Activated CD4-positive, alpha-beta T cell treated with anti-CD3 and anti-CD28 coated beads, Interleukin-2, Interleukin-6, amounts not matched to agents 100 ng/mL and 50 ng/mL, durations not matched to agents 16 hours and 8 hours (primary cell): Measurements from ENCODE around the gene VWF.

Experiments used
- DNase-seq: peaks from one replicate; pipeline ENCODE4 v3.0.0-alpha.2; 2020

The VWF gene

DNA sequence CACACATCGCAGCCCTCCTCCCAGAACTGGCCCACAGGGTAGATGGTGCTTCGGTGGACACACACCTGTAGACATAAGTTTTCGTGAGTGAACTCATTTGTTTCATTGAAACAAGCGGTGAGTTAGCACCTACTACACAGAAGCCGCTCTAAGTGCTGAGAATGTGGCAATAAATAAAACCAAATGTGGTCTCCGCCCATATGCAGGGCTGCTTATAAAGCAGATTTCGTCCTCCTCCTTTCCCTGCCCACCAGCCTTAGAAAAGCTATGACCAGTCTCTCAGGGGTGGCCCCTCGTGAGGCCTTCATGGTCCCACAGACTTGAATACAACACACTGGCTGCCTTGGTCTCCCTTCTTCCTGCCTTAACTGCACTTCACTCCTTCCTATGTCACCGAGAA, 148.3 kb downstream of the VWF start:
- no peak for DNase-seq

GRCh38 chr12:5973461-5974115, 150.9 kb downstream of the VWF start:
- DNase-seq = no peak

GRCh38 chr12:5972387-5972786, 152.1 kb downstream of the VWF start:
- DNase-seq = no peak

DNA sequence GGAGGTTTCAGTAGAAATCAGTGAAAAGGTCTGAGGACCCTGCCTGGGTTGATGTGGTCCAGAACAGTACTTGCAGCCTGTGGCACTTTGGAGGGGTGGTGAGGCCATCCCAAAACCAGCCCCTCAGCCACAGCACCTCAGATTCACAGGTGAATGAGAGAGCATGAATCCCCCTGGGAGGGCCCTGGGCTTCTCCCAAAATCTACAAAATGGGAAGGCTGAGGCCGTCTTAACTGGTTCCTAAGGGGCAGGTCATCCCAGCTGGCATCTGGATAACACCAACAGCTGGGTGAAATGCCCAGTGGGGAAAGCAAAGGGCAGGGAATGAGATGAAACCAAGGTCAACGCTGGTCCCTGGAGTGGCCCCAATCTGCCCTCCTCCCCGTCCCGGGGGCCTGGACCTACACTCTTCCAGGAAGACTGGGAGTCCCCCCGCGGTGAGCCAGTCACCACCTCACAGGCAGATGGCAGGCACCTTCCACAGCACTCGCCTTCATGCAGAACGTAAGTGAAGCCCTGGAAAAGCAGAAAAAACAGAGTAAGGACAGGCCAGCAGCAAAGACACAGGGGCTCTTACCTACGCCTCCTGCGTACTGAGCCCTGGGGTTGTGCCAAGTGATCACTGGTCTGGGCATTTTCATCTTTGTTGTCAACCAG, 153.1 kb downstream of the VWF start:
- no peak for DNase-seq

- no peak for DNase-seq
Measured at GRCh38 chr12:5969974-5970690, 154.3 kb downstream of the VWF start.

- no peak for DNase-seq
Measured at GRCh38 chr12:5969156-5969973, 155.1 kb downstream of the VWF start.

DNA sequence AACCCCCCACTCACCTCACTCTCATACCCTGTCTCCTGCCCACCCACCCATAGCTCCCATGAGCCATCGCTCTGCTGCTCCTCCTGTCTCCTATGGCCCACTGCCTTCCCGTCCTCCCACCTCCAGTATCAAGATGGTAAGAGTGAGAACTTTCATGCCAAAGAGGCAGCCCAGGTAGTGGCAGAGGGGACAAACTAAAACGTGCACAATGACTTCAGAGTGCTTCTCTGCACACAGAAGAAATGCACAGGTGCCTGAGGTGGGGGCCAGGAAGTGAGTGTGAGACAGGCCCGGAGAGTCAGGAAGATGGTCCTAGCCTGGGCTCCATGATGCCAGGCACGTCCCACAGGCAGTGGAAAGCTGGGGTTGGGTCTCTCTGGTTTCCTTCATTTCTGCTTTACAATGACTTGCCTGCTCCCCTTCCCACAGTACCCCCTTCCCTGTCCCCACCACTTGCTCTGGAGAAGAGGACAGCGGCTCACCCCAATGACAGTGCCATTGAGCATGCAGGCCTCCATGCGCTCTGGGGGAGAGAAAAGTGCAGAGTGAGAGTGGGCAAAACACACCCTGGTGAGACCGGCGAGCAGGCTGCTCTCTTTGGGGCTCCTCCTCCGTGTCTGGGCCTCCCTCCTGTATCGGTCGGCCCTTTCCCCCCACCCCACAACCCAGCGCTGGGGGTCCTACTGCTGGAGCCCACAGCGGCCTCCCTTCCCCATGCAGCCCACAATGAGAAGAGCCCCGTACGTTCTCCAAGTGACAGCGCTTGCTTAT, 156.6 kb downstream of the VWF start:
- no peak for DNase-seq

- DNase-seq = no peak
Measured at GRCh38 chr12:5966486-5967095, 157.9 kb downstream of the VWF start.

DNA sequence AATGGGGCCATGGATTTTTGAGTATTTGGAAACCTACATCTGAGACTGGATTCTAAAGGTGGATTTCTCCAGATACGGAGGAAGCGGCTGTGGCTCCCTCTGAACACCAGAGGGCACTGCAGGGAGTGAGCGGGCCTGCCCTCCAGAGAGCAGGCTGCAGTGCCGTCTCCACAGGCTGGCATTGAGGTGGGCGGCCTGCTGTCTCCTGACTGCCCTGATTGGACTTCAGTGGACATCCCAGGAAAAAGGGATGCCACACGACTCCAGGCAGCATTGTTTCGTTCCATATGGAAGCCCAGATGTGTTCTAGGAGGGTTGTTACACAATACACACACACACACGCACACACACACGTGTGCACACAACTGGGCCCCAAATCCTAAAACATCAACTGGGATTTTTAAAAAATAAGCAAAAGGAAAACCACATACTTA, 158.5 kb downstream of the VWF start:
- DNase-seq = peak; percentile 57

DNA sequence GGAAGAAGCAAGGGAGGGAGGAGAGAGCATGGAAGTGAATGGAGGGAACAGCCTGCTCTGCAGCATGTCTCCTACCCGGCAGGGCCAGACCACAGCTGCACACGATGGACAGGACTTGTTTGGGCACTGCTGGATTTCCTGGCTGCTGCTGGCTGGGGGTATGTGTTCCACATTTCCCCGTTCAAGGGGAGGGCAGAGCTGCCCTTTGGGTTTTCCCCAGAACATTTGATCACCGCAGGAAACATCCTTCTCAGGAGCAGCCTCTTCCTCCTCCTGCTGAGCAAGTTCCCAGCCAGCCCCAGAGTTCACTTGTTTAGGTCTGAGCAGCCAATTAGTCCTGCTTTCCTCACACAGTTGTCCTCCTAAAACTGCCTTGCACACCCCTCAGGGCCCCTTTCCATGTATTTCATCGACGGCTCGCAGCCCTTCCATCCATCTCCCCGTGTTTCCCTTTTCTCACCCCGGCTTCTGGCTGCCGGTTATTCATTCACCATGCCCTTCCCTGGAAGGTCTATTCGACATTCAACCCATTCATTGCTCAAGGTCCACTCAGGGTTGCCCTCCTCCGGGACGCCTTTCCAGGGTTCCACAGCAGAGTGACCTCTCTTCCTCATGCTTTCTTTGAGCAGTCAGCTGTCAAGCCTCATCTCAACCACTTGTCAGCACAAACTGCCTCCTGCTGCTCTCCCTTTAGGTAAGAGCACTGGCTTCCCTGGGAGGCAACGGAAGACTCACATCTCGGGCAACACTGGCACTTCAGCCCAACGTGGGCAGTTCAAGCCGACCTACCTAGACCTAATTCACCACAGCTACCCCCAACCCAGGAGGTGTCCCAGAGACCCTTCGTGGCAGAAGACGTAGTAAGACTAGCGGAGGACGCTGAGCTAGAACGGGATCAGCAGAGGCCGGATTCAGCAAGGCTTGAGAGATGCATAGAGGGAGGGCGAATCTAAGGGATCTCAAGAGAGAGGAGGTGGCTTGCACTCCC, 159.3 kb downstream of the VWF start:
- no peak for DNase-seq

GRCh38 chr12:5963515-5963914, 161.0 kb downstream of the VWF start:
- DNase-seq = no peak

GRCh38 chr12:5960783-5961182, 163.7 kb downstream of the VWF start:
- no peak for DNase-seq

DNA sequence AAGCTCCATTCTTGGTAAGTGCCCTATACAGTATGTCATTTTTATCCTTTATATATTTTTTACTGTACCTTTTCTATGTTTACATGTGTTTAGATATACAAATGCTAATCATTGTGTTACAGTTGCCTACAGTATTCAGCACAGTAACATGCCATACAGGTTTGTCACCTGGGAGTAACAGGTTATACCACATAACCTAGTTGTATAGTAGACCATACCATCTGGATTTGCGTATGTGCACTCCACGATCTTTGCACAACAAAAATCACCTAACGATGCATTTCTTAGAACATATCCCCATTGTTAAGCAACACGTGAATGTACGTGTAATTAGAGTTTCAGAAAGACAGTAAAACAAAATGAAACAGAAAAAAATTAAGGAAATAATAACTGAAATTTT, 167.5 kb downstream of the VWF start:
- DNase-seq = no peak

- no peak for DNase-seq
Measured at GRCh38 chr12:5954661-5955060, 169.8 kb downstream of the VWF start.

- DNase-seq = no peak
Measured at GRCh38 chr12:5953835-5954586, 170.5 kb downstream of the VWF start.

DNA sequence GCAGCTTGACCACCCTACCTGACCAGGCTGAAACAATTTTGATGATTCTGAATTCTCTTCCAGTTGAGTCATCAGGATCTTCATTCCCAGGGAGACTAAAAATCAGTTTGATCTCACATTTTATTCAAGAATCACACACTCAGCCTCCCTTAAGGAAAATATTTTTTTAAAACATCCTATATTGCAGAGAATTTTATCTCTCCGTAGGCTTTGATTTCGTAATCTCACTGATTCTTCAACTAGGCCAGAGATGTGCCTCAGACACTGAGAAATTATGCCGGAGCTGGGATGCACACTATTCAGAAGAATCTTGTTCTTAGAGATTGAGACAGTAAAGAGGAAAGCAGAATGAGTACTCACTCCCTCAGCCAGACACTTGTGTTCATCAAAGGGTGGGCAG, 172.4 kb downstream of the VWF start:
- DNase-seq = no peak

- no peak for DNase-seq
Measured at GRCh38 chr12:5948696-5949095, 175.8 kb downstream of the VWF start.

DNA sequence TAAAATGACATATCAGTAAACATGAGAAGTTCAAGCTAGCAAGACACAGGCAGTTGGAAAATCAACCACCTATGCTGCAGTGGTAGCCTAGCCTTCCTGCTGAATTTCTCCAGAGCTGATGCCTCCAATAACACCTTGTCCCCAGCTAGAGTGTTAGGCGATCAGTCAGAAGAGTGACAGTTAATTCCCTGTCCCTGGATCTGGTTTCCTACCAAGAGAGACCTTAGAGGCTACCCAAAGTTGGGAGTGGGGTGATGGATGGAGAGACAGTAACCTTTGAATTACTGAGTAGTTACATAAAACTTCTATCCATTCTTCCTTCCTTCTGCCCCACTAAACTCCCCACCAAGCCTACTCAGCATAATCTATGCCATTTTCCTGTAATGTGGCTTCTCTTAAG, 177.5 kb downstream of the VWF start:
- DNase-seq = no peak

- no peak for DNase-seq
Measured at GRCh38 chr12:5946388-5946787, 178.1 kb downstream of the VWF start.
